ENCODE measurements around the gene TLE4. TPM values are rescaled to one million over a fixed set of nuclear protein-coding genes. Genes with fewer than 3 reads are reported as not detected.
"Not testable (repeated sequence)": the region's sequence is repeated elsewhere in the genome, so short reads cannot be mapped to it uniquely, and the experiment has no call there.

TLE4 gene
- total and polyA plus RNA-seq, 2 donors (not counting 1 experiment from before 2014, with no cell fraction given), result 34.7 to 57.3 TPM

DNA sequence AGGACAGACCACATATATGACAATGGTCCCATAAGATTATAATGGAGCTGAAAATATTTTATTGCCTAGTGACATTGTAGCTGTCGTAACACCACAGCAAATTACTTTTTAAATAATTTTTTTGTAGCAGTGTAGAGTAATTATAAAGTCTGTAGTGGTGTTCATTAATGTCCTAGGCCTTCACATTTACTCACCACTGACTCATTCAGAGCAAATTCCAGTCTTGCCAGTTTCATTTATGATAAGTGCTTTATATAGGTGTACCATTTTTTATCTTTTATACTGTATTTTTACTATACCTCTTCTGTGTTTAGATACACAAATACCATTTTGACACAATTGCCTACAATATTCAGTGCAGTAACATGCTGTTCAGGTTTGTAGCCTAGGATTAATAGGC is 67.6 kb downstream of the TLE4 start:
- H3K4me2 ChIP-seq (replicated peaks; ENCODE audit: low read depth, low read length, poor library complexity, severe bottlenecking), result no peak overlapping the region
- Mint-ChIP-seq H3K27ac (no peak overlapping the region), H3K4me3 (no peak overlapping the region), H3K27me3 (no peaks in the 10 kb centered on the region), H3K4me1 (peaks cover 17% of the 10 kb centered on the region), H3K9me3 (ENCODE audit: insufficient read depth) (peaks cover 14% of the 10 kb centered on the region)
- no peaks in the 10 kb centered on the region for H3K27me3 ChIP-seq (replicated peaks in 1 of 4; ENCODE audit: control extremely low read depth in 1 of 4, control insufficient read depth in 3 of 4, insufficient read depth in 4 of 4, low read length in 3 of 4)
- H3K4me1 ChIP-seq (ENCODE audit: control insufficient read depth in 2 of 2, insufficient read depth in 2 of 2, low read length in 2 of 2), result no peaks in the 10 kb centered on the region
- peaks cover 29% of the 10 kb centered on the region for H4K20me1 ChIP-seq (ENCODE audit: control insufficient read depth, insufficient read depth, low read length, poor library complexity, severe bottlenecking)
- intact Hi-C loops (cut with micrococcal nuclease), result no loop called here
- no peak overlapping the region for H3K9ac ChIP-seq (ENCODE audit: low read length)
- no peak overlapping the region for H2AFZ ChIP-seq (ENCODE audit: insufficient read depth, low read depth, low read length, poor library complexity, severe bottlenecking)
- H3K9me3 ChIP-seq (ENCODE audit: control extremely low read depth in 1 of 3, control insufficient read depth in 2 of 3, insufficient read depth in 1 of 3, low read length in 2 of 3), result peaks cover 2 to 16% (median 10%) of the 10 kb centered on the region in 3 donors
- peaks cover 5 to 12% of the 10 kb centered on the region in 2 experiments for H3K36me3 ChIP-seq (replicated peaks in 1 of 2; ENCODE audit: control extremely low read depth in 1 of 2, control insufficient read depth in 1 of 2, extremely low read depth in 1 of 2, insufficient read depth in 2 of 2, low read length in 1 of 2)
- POLR2A ChIA-PET, result no interaction called here
- no CpG with 5 or more reads among the region's 1 CpG for whole genome bisulfite sequencing (ENCODE audit: insufficient coverage)
- no peak for DNase-seq
- no peak for TF ChIP-seq EZH2 (IDR thresholded peaks at IDR 0.05; ENCODE audit: borderline replicate concordance, insufficient read depth, low read depth, low read length, poor library complexity, severe bottlenecking)
- TF ChIP-seq, protein P1, sequence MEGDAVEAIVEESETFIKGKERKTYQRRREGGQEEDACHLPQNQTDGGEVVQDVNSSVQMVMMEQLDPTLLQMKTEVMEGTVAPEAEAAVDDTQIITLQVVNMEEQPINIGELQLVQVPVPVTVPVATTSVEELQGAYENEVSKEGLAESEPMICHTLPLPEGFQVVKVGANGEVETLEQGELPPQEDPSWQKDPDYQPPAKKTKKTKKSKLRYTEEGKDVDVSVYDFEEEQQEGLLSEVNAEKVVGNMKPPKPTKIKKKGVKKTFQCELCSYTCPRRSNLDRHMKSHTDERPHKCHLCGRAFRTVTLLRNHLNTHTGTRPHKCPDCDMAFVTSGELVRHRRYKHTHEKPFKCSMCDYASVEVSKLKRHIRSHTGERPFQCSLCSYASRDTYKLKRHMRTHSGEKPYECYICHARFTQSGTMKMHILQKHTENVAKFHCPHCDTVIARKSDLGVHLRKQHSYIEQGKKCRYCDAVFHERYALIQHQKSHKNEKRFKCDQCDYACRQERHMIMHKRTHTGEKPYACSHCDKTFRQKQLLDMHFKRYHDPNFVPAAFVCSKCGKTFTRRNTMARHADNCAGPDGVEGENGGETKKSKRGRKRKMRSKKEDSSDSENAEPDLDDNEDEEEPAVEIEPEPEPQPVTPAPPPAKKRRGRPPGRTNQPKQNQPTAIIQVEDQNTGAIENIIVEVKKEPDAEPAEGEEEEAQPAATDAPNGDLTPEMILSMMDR (IDR thresholded peaks at IDR 0.05), result no peak
- H3K27ac ChIP-seq (ENCODE audit: low read length in 2 of 2), result no peak overlapping the region
- CTCF ChIA-PET, result interaction anchor here (0.6 kb wide), 1 partner anchor 443 kb away, joined by 3 read pairs; no protein-coding TSS in a partner anchor
- H3K4me3 ChIP-seq (ENCODE audit: control extremely low read depth in 1 of 5, extremely low read depth in 1 of 5, insufficient read depth in 1 of 5, low read depth in 2 of 5, low read length in 4 of 5), result no peak overlapping the region
- no peak for ATAC-seq (ENCODE audit: low read depth)
- H3K79me2 ChIP-seq (ENCODE audit: control insufficient read depth, insufficient read depth, low read length), result peaks cover 43% of the 10 kb centered on the region

DNA sequence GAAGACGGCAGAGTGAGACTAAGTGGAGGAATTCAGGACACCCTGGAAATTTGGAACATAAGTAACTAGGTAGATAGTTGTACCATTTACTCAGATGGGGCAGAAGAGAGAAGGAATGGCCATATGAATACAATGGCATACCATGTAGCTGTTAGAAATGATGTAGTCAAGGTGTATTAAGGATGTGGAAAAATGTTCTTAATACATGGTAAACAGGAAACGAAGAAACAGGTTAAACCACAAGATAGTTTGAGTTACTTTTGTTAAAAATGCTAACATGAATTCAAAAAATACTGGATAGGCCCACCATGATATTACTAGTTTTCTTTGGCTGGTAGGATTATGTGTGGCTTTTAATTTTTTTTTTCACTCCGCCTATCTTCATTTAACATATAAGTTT is 68.3 kb downstream of the TLE4 start:
- H3K36me3 ChIP-seq (replicated peaks in 1 of 2; ENCODE audit: control extremely low read depth in 1 of 2, control insufficient read depth in 1 of 2, extremely low read depth in 1 of 2, insufficient read depth in 2 of 2, low read length in 1 of 2), result peaks cover 5 to 17% of the 10 kb centered on the region in 2 experiments
- POLR2A ChIA-PET; H3K9ac ChIP-seq (ENCODE audit: low read length); CTCF ChIA-PET; H3K27me3 ChIP-seq (replicated peaks in 1 of 4; ENCODE audit: control extremely low read depth in 1 of 4, control insufficient read depth in 3 of 4, insufficient read depth in 4 of 4, low read length in 3 of 4); H3K27ac ChIP-seq (ENCODE audit: low read length in 2 of 2); H2AFZ ChIP-seq (ENCODE audit: insufficient read depth, low read depth, low read length, poor library complexity, severe bottlenecking); H3K4me2 ChIP-seq (replicated peaks; ENCODE audit: low read depth, low read length, poor library complexity, severe bottlenecking); ATAC-seq (ENCODE audit: low read depth); DNase-seq; intact Hi-C loops (cut with micrococcal nuclease); H3K4me3 Mint-ChIP-seq; H3K4me1 ChIP-seq (ENCODE audit: control insufficient read depth in 2 of 2, insufficient read depth in 2 of 2, low read length in 2 of 2); H3K4me3 ChIP-seq (ENCODE audit: control extremely low read depth in 1 of 5, extremely low read depth in 1 of 5, insufficient read depth in 1 of 5, low read depth in 2 of 5, low read length in 4 of 5); H3K27me3 Mint-ChIP-seq; H3K27ac Mint-ChIP-seq: not testable (repeated sequence)
- H3K79me2 ChIP-seq (ENCODE audit: control insufficient read depth, insufficient read depth, low read length), result peaks cover 36% of the 10 kb centered on the region
- H4K20me1 ChIP-seq (ENCODE audit: control insufficient read depth, insufficient read depth, low read length, poor library complexity, severe bottlenecking), result peaks cover 22% of the 10 kb centered on the region
- WGBS (ENCODE audit: insufficient coverage), result no CpG with 5 or more reads among the region's 3 CpGs
- Mint-ChIP-seq H3K9me3 (ENCODE audit: insufficient read depth) (peaks cover 14% of the 10 kb centered on the region), H3K4me1 (peaks cover 15% of the 10 kb centered on the region)
- H3K9me3 ChIP-seq (ENCODE audit: control extremely low read depth in 1 of 3, control insufficient read depth in 2 of 3, insufficient read depth in 1 of 3, low read length in 2 of 3), result peaks cover 2 to 20% (median 15%) of the 10 kb centered on the region in 3 donors

Measured in B cell (primary cell).